ENCODE results near the gene TLX3.
"Not testable (repeated sequence)": the region's sequence is repeated elsewhere in the genome, so short reads cannot be mapped to it uniquely, and the experiment has no call there.

Gene TLX3

DNA sequence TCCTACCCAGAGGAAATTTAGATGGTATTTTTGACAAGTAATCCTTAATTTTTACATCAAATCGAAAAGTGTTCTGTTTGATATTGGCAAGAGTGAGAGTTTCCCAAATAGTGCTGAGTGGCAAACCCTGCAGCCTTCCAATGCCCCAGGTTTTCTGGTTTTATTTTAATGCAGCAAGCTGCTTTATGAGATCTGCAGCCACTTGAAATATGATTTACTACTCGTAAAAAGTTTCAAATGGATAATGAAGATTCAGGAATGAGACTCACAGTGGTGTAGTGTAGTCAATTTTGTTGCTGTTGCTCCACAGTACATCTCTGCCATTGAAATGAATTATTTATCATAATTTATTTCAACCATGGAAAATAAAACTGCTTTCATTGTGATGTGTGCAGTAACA lies 23.6 kb upstream of the TLX3 start:
- DNase-seq (ENCODE audit: low read depth), result no peak
- TF ChIP-seq, protein P1, sequence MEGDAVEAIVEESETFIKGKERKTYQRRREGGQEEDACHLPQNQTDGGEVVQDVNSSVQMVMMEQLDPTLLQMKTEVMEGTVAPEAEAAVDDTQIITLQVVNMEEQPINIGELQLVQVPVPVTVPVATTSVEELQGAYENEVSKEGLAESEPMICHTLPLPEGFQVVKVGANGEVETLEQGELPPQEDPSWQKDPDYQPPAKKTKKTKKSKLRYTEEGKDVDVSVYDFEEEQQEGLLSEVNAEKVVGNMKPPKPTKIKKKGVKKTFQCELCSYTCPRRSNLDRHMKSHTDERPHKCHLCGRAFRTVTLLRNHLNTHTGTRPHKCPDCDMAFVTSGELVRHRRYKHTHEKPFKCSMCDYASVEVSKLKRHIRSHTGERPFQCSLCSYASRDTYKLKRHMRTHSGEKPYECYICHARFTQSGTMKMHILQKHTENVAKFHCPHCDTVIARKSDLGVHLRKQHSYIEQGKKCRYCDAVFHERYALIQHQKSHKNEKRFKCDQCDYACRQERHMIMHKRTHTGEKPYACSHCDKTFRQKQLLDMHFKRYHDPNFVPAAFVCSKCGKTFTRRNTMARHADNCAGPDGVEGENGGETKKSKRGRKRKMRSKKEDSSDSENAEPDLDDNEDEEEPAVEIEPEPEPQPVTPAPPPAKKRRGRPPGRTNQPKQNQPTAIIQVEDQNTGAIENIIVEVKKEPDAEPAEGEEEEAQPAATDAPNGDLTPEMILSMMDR (IDR thresholded peaks at IDR 0.05; ENCODE audit: control insufficient read depth, extremely low read depth, insufficient read depth), result no peak
- no peak overlapping the region for H3K4me3 ChIP-seq (ENCODE audit: low read depth, low read length)

DNA sequence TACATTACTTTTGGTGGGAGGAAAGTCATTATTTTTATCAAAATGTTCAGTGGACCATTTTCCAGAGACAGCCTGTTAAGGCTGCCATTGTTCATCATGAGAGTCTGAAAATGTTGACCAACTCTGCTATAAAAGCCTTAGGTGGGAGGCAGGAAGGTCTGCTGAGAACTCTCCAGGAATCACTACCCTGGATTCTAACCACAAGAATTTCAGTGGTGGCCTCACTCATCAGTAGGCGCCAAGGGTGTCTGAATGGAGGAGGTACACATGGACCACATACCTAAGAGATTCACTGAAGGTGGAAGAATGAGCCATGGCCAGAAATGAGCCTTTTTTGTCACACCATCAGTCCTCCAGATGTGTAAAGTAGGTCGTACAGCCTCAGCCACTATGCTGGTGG lies 21.0 kb upstream of the TLX3 start:
- DNase-seq (ENCODE audit: low read depth), result no peak
- TF ChIP-seq, protein P1 (IDR thresholded peaks at IDR 0.05; ENCODE audit: control insufficient read depth, extremely low read depth, insufficient read depth), result no peak
- H3K4me3 ChIP-seq (ENCODE audit: low read depth, low read length), result no peak overlapping the region

- TF ChIP-seq, protein P1 (IDR thresholded peaks at IDR 0.05; ENCODE audit: control insufficient read depth, extremely low read depth, insufficient read depth), result no peak
- DNase-seq (ENCODE audit: low read depth), result no peak
- H3K4me3 ChIP-seq (ENCODE audit: low read depth, low read length), result no peak overlapping the region
Measured at GRCh38 chr5:171291371-171291770, 17.7 kb upstream of the TLX3 start.

GRCh38 chr5:171295299-171295698 lies 13.7 kb upstream of the TLX3 start:
- no peak overlapping the region for H3K4me3 ChIP-seq (ENCODE audit: low read depth, low read length)
- TF ChIP-seq, protein P1 (IDR thresholded peaks at IDR 0.05; ENCODE audit: control insufficient read depth, extremely low read depth, insufficient read depth), result no peak
- DNase-seq (ENCODE audit: low read depth), result no peak

DNA sequence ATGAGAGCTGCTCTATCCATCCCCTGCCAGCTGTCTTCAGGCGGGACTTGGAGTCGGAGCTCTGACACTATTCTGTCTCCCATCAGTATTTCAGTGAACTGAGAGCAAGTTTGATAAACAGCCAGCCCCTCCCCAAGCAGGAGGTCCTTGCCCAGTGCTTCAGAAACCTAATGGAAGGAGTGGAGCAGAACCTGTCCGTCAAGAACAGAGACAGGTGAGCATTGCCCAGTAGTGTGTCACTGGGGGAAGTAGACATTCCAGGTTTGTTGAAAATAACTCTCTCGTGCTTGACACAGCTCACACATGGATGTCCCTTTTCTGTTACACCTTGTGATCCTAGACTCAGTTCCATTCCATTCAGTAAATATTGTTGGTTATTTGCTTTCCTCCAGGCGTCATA lies 13.2 kb upstream of the TLX3 start:
- H3K4me3 ChIP-seq (ENCODE audit: low read depth, low read length), result no peak overlapping the region
- TF ChIP-seq, protein P1 (IDR thresholded peaks at IDR 0.05; ENCODE audit: control insufficient read depth, extremely low read depth, insufficient read depth), result no peak
- peak; percentile 21 for DNase-seq (ENCODE audit: low read depth)

DNA sequence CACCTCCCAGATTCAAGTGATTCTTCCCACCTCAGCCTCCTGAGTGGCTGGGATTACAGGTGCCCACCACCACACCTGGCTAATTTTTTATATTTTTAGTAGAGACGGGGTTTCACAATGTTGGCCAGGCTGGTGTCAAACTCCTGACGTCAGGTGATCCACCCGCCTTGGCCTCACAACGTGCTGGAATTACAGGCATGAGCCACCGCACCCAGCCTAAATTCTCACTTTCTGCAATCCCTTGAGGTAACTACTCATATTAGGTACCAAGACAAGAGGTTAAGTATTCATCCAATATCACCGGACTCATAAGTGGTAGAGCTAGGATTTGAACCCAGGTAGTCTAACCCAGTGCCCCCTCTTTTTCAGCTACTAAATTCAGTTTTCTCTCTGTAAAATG lies 11.1 kb upstream of the TLX3 start:
- H3K4me3 ChIP-seq (ENCODE audit: low read depth, low read length); DNase-seq (ENCODE audit: low read depth): not testable (repeated sequence)

DNA sequence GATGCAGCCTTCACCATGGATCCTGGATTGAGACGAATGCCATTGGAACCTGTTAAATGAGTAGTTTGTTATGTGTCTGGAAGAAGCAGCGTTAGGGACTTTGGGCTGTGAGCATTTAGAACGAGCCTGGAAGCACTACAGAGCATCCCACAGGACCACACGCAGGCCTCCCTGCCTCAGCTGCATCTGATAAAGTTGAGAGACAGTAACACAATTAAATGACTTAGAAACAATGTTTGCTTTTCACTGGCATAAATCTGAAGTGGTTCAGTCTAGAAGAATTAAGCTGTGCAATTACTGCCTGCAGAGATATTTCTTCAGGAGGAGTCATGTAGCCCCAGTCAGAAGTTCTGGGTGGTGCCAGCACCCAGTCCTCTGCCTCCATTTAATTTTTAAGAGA lies 9.8 kb upstream of the TLX3 start:
- no peak for DNase-seq (ENCODE audit: low read depth)
- TF ChIP-seq, protein P1 (IDR thresholded peaks at IDR 0.05; ENCODE audit: control insufficient read depth, extremely low read depth, insufficient read depth), result no peak
- H3K4me3 ChIP-seq (ENCODE audit: low read depth, low read length), result no peak overlapping the region

GRCh38 chr5:171299851-171300250 lies 9.2 kb upstream of the TLX3 start:
- no peak for DNase-seq (ENCODE audit: low read depth)
- TF ChIP-seq, protein P1 (IDR thresholded peaks at IDR 0.05; ENCODE audit: control insufficient read depth, extremely low read depth, insufficient read depth), result no peak

More at GRCh38 chr5:171299851-171300250, 9.2 kb upstream of the TLX3 start:
- no peak overlapping the region for H3K4me3 ChIP-seq (ENCODE audit: low read depth, low read length)
